Neuronal stem cell (in vitro differentiated cells): ENCODE results near the gene TNIP2.
A peak's percentile ranks its signal among the peaks of the same experiment; 100 is the strongest.

Experiments
- DNase-seq: peaks from one replicate; pipeline ENCODE4 v3.0.0-alpha.2; 2013; ENCODE audit warnings: low spot score
- H2AFZ ChIP-seq: one replicate; pipeline ENCODE4 v1.6.1; 2013; ENCODE audit warnings: mild to moderate bottlenecking, low read length, inconsistent platforms
- H2AK5ac ChIP-seq: 2 replicates; pipeline ENCODE4 v1.6.1; 2013; ENCODE audit warnings: low read depth, mild to moderate bottlenecking, inconsistent platforms, low read length, moderate library complexity, mixed read lengths
- H2BK120ac ChIP-seq: 2 replicates; pipeline ENCODE4 v1.6.1; 2013; ENCODE audit warnings: low read depth, mild to moderate bottlenecking, inconsistent platforms, low read length, moderate library complexity, mixed read lengths
- H2BK12ac ChIP-seq: one replicate; pipeline ENCODE4 v1.6.1; 2013; ENCODE audit warnings: low read length, inconsistent platforms
- H2BK15ac ChIP-seq: 2 replicates; pipeline ENCODE4 v1.6.1; 2013; ENCODE audit warnings: mild to moderate bottlenecking, low read length, inconsistent platforms, mixed read lengths
- H2BK5ac ChIP-seq: one replicate; pipeline ENCODE4 v1.6.1; 2013; ENCODE audit warnings: inconsistent platforms, mild to moderate bottlenecking, low read length, moderate library complexity
- H3K14ac ChIP-seq: one replicate; pipeline ENCODE4 v1.6.1; 2013; ENCODE audit warnings: low read length, inconsistent platforms
- H3K18ac ChIP-seq: 2 replicates; pipeline ENCODE4 v1.6.1; 2013; ENCODE audit warnings: low read length, inconsistent platforms
- H3K23ac ChIP-seq: 2 replicates; pipeline ENCODE4 v1.6.1; 2013; ENCODE audit warnings: low read depth, mild to moderate bottlenecking, mixed read lengths, low read length, inconsistent platforms; ENCODE audit not compliant: poor library complexity
- H3K27ac ChIP-seq: replicated peaks from 3 replicates; pipeline ENCODE4 v1.5.1; 2013; ENCODE audit warnings: low read length, inconsistent platforms
- H3K27me3 ChIP-seq, 3 experiments: 2 replicates each; pipeline ENCODE4 v1.6.1; 2013; ENCODE audit warnings: low read length in 3 of 3, mild to moderate bottlenecking in 2 of 3, inconsistent platforms in 1 of 3, low read depth in 1 of 3, mixed read lengths in 1 of 3, moderate library complexity in 1 of 3; ENCODE audit not compliant: control insufficient read depth in 3 of 3, insufficient read depth in 3 of 3
- H3K36me3 ChIP-seq, 2 donors: replicated peaks in 1 of 2; 2 replicates each; pipeline ENCODE4 v1.6.1; 2013; ENCODE audit warnings: low read length in 2 of 2; ENCODE audit not compliant: control insufficient read depth in 2 of 2, insufficient read depth in 2 of 2
- H3K4ac ChIP-seq: 2 replicates; pipeline ENCODE4 v1.6.1; 2013; ENCODE audit warnings: inconsistent platforms, mild to moderate bottlenecking, low read length, moderate library complexity
- H3K4me1 ChIP-seq, 2 donors: 1 replicate in 1 of 2; 2 replicates in 1 of 2; pipeline ENCODE4 v1.6.1; 2013; ENCODE audit warnings: low read length in 2 of 2, low read depth in 1 of 2; ENCODE audit not compliant: control insufficient read depth in 2 of 2, insufficient read depth in 1 of 2
- H3K4me2 ChIP-seq: one replicate; pipeline ENCODE4 v1.6.1; 2013; ENCODE audit warnings: mild to moderate bottlenecking, low read length, inconsistent platforms; ENCODE audit not compliant: insufficient read depth, poor library complexity, severe bottlenecking
- H3K4me3 ChIP-seq, 2 donors: 2 replicates each; pipeline ENCODE4 v1.5.1; 2013; ENCODE audit warnings: low read length in 2 of 2, mild to moderate bottlenecking in 2 of 2, inconsistent platforms in 1 of 2, moderate library complexity in 1 of 2
- H3K79me1 ChIP-seq: one replicate; pipeline ENCODE4 v1.6.1; 2013; ENCODE audit warnings: low read depth, mild to moderate bottlenecking, inconsistent platforms, low read length, moderate library complexity
- H3K9ac ChIP-seq: one replicate; pipeline ENCODE4 v1.6.1; 2013; ENCODE audit warnings: mild to moderate bottlenecking, low read depth, low read length, inconsistent platforms; ENCODE audit not compliant: poor library complexity
- H3K9me3 ChIP-seq, 2 donors: replicated peaks in 1 of 2; 2 replicates each; pipeline versions ENCODE3 to v1.6.1; 2013; ENCODE audit warnings: low read length in 2 of 2, mild to moderate bottlenecking in 2 of 2, inconsistent platforms in 1 of 2, low read depth in 1 of 2, mixed read lengths in 1 of 2, moderate library complexity in 1 of 2; ENCODE audit not compliant: control insufficient read depth in 2 of 2, insufficient read depth in 1 of 2
- H4K8ac ChIP-seq: one replicate; pipeline ENCODE4 v1.6.1; 2013; ENCODE audit warnings: low read depth, mild to moderate bottlenecking, inconsistent platforms, low read length, moderate library complexity
- H4K91ac ChIP-seq: one replicate; pipeline ENCODE4 v1.6.1; 2013; ENCODE audit warnings: low read length, low read depth, mild to moderate bottlenecking, inconsistent platforms; ENCODE audit not compliant: poor library complexity
- WGBS, 2 donors: extraction: QIAGEN DNeasy Blood & Tissue Kit; methylation state at CpG; one replicate each; pipeline ENCODE4 v1.1.7; 2013; ENCODE audit warnings: missing lambda C conversion rate in 2 of 2, mixed read lengths in 1 of 2; ENCODE audit not compliant: insufficient read length in 2 of 2, insufficient replicate concordance in 1 of 2; ENCODE audit errors: extremely low coverage in 2 of 2; 5-methylcytosine and 5-hydroxymethylcytosine counted together

TNIP2 gene

GRCh38 chr4:2795300-2795892, 39.3 kb upstream of the TNIP2 start:
- Histone ChIP-seq H3K9ac (no peak overlapping the region), H3K9me3 (no peaks in the 10 kb centered on the region), H3K27ac (no peak overlapping the region), H3K4me1 (peaks cover 14 to 36% of the 10 kb centered on the region in 2 donors), H3K23ac (peak overlapping the region; percentile 55), H3K4ac (peak overlapping the region; percentile 18), H2BK120ac (no peak overlapping the region), H3K14ac (peak overlapping the region; percentile 38), H3K4me2 (no peak overlapping the region), H4K91ac (no peak overlapping the region), H2BK15ac (no peak overlapping the region), H2AK5ac (peak overlapping the region; percentile 93), H3K79me1 (no peaks in the 10 kb centered on the region), H2AFZ (no peak overlapping the region), H2BK12ac (no peak overlapping the region), H3K4me3 (no peak overlapping the region), H3K36me3 (no peaks in the 10 kb centered on the region), H3K27me3 (peaks cover 3 to 39% (median 16%) of the 10 kb centered on the region in 3 experiments), H3K18ac (peak overlapping the region; percentile 17), H2BK5ac (peak overlapping the region; percentile 34), H4K8ac (no peak overlapping the region)
- no CpG with 5 or more reads among the region's 17 CpGs for WGBS, 2 donors
- no peak for DNase-seq

GRCh38 chr4:2794486-2795299, 38.6 kb upstream of the TNIP2 start:
- Histone ChIP-seq H4K91ac (no peak overlapping the region), H2BK5ac (no peak overlapping the region), H3K36me3 (no peaks in the 10 kb centered on the region), H2AFZ (no peak overlapping the region), H2BK15ac (peak overlapping the region; percentile 30), H3K9ac (no peak overlapping the region), H3K9me3 (no peaks in the 10 kb centered on the region), H2BK12ac (no peak overlapping the region), H4K8ac (no peak overlapping the region), H3K79me1 (no peaks in the 10 kb centered on the region), H3K4me1 (peaks cover 10 to 29% of the 10 kb centered on the region in 2 donors), H3K27me3 (peaks cover 3 to 44% (median 16%) of the 10 kb centered on the region in 3 experiments), H3K18ac (peak overlapping the region; percentile 72), H3K27ac (no peak overlapping the region), H3K23ac (peak overlapping the region; percentile 1), H3K4me2 (no peak overlapping the region), H2BK120ac (no peak overlapping the region), H3K14ac (no peak overlapping the region), H3K4ac (no peak overlapping the region), H3K4me3 (no peak overlapping the region), H2AK5ac (peak overlapping the region; percentile 2)
- no peak for DNase-seq
- no CpG with 5 or more reads among the region's 11 CpGs for WGBS, 2 donors

DNA sequence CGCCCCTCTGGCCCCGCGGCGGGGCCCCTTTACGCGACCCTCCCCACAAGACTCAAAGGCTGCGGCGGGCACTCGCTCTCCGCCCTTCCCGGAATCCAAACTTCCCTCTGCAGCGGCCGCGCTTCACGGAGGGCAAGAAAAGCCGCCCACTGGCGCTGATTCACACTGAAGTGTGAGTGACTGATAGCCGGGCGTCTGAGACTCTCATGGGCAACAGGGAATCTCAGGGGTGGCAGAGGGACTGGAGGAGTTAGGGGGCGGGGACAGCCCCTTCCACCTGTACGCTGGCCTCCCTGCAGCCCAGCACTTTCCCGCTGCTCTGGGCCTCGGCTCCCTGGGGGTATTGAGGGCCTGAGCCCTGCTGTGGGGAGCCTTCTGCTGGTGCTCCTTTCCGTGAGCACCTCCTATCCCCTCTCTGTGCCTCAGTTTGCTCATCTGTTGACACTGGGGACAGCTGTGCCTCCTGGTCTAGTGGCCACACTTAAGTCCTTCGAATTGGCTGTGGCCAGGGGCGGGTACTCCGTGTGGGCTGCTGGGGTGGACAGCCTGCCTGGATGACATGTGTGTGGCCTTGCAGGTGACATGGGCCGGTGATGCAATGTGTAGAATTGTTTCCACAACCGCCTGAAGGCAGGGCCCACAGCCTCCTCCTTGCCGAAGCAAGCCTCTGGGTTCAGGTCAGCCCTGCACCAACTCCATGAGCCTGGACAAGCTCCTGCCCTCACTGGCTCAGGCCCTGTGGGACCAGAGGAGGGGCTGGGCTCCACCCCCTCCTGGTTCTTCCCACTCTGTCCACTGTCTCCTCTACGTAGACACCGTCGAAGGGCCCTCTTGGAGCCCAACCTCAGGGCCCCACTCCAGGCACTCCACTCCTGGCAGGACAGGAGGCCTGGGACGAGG, 37.7 kb upstream of the TNIP2 start:
- Histone ChIP-seq H3K14ac (no peak overlapping the region), H3K4me1 (peaks cover 7 to 25% of the 10 kb centered on the region in 2 donors), H2BK12ac (no peak overlapping the region), H4K91ac (no peak overlapping the region), H3K9me3 (no peaks in the 10 kb centered on the region), H2BK120ac (no peak overlapping the region), H3K4me2 (peak overlapping the region; percentile 93), H2BK15ac (peak overlapping the region; percentile 71), H2BK5ac (peak overlapping the region; percentile 70), H3K23ac (peak overlapping the region; percentile 1), H3K4ac (no peak overlapping the region), H3K79me1 (no peaks in the 10 kb centered on the region), H4K8ac (no peak overlapping the region), H3K18ac (peak overlapping the region; percentile 72), H2AFZ (peak overlapping the region; percentile 85), H3K36me3 (no peaks in the 10 kb centered on the region), H2AK5ac (peak overlapping the region; percentile 2), H3K9ac (no peak overlapping the region), H3K27me3 (peaks cover 3 to 46% (median 16%) of the 10 kb centered on the region in 3 experiments), H3K27ac (no peak overlapping the region), H3K4me3 (peak overlapping the region; percentile 33 to 44)
- no CpG with 5 or more reads among the region's 34 CpGs for WGBS, 2 donors
- DNase-seq = no peak
